Skeletal muscle satellite cell (primary cell): ENCODE data around the gene SIAH3.

Experiments used
- H3K27me3 ChIP-seq: 2 replicates; pipeline ENCODE4 v1.7.0; 2013; ENCODE audit warnings: low read length; ENCODE audit not compliant: control insufficient read depth, insufficient read depth
- H3K36me3 ChIP-seq: 2 replicates; pipeline ENCODE4 v1.7.0; 2013; ENCODE audit warnings: mild to moderate bottlenecking, control low read depth, low read length; ENCODE audit not compliant: insufficient read depth
- H3K4me1 ChIP-seq: 2 replicates; pipeline ENCODE4 v1.7.0; 2013; ENCODE audit warnings: low read length; ENCODE audit not compliant: control insufficient read depth, insufficient read depth
- H3K4me2 ChIP-seq: 2 replicates; pipeline ENCODE4 v1.7.0; 2013; ENCODE audit warnings: mild to moderate bottlenecking, low read length
- H3K4me3 ChIP-seq: 2 replicates; pipeline ENCODE4 v1.7.0; 2013; ENCODE audit warnings: low read length
- H3K9ac ChIP-seq: 2 replicates; pipeline ENCODE4 v1.7.0; 2013; ENCODE audit warnings: mild to moderate bottlenecking, low read depth, low read length, moderate library complexity
- H3K9me3 ChIP-seq: replicated peaks from 2 replicates; pipeline ENCODE4 v1.7.0; 2013; ENCODE audit warnings: mild to moderate bottlenecking, control low read depth, low read length

Gene SIAH3

GRCh38 chr13:45817833-45818232 lies 33.7 kb downstream of the SIAH3 start:
- H3K36me3 ChIP-seq, result no peaks in the 10 kb centered on the region
- H3K4me2 ChIP-seq, result no peak overlapping the region
- no peaks in the 10 kb centered on the region for H3K4me1 ChIP-seq
- H3K4me3 ChIP-seq, result no peak overlapping the region
- H3K27me3 ChIP-seq, result peaks cover 13% of the 10 kb centered on the region
- no peaks in the 10 kb centered on the region for H3K9me3 ChIP-seq
- no peak overlapping the region for H3K9ac ChIP-seq

DNA sequence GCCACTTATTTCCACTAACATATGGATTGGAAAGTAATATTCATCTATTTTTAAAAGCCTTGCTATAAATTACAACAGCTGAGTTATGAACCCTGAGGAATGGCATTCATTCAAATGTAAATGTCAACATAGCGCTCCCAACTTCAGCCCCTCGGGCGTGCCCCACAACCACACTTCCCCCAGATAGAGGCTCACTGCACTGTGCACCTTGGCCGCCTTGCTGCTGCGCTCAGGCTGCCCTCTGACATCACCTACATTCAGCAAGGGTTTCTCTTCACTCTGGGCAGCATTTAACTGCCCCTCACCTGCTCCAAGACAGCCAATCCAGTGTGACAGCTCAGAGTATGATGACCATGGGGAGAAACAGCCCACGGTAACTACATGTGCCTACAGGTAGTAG lies 35.1 kb downstream of the SIAH3 start:
- no peak overlapping the region for H3K9ac ChIP-seq
- peaks cover 18% of the 10 kb centered on the region for H3K27me3 ChIP-seq
- H3K4me2 ChIP-seq, result no peak overlapping the region
- no peaks in the 10 kb centered on the region for H3K9me3 ChIP-seq
- H3K4me3 ChIP-seq, result no peak overlapping the region
- no peaks in the 10 kb centered on the region for H3K4me1 ChIP-seq
- no peaks in the 10 kb centered on the region for H3K36me3 ChIP-seq

- Histone ChIP-seq H3K4me2 (no peak overlapping the region), H3K4me3 (no peak overlapping the region), H3K36me3 (no peaks in the 10 kb centered on the region), H3K27me3 (peaks cover 31% of the 10 kb centered on the region), H3K9ac (no peak overlapping the region), H3K4me1 (no peaks in the 10 kb centered on the region), H3K9me3 (no peaks in the 10 kb centered on the region)
Observed at GRCh38 chr13:45812695-45813372, 38.7 kb downstream of the SIAH3 start.

DNA sequence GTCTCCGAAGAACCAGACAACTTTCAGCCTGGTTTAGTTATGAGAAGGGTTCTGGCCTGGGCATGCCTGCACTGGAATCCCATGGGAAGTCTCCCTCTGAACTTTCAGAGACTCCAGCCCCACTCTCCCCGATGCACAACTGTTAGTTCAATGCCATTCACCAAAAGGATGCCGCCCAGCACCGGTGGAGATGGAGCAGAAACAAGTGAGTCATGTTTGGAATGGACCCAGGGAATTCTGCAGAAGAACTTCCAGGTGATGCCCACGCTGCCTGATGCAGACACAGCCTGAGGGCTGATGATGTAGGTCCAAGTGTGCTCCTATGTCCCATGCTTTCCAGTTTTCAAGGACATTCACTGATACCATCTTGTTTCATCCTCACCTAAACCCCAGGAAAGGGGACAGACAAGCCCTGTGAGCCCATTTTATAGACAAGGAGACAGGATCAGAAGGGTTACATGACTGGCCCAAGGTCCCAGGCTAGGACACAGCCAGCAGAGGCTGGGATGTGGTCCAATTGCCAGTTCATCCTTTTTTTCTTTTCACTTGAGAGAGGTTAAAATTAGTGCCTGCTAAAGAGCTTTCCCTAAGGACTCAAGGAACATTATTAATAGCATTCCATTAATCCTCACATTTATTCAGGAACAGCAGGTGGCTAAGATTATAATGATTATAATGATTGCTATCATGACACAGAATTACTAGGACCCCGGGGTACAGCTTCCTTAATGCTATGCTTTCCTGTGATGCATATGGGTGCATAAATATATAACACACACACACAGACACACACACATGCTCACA lies 39.5 kb downstream of the SIAH3 start:
- H3K27me3 ChIP-seq, result peaks cover 31% of the 10 kb centered on the region
- H3K4me1 ChIP-seq, result no peaks in the 10 kb centered on the region
- H3K4me3 ChIP-seq, result no peak overlapping the region
- H3K36me3 ChIP-seq, result no peaks in the 10 kb centered on the region
- no peaks in the 10 kb centered on the region for H3K9me3 ChIP-seq
- no peak overlapping the region for H3K9ac ChIP-seq
- H3K4me2 ChIP-seq, result no peak overlapping the region

DNA sequence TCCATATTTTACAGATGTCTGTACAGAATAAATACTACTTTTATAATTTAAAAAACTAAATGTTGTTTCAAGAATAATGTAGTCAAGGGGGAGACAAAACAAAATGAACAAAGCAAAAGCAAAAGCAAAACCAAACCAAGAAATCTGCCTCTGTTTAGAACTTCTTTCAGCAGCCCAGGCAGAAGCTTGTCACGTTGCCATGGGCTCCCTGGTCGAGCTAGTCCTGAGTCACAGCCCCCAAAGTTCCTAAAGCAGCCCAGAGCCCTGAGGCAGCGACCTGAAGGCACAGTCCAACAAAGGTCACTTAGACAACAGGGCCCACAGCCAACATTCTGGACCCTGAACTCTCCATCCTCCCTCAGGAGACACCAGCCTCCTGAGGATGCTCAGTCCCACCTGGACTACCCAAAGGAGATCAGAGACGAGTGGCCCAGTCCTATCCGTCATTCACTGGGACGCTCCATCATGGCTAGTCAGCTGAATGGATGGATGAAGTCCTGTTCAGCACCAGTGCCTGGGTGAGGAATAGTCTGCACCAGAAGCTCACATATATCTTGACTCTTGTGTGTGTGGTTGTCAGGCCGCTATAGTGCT lies 41.7 kb downstream of the SIAH3 start:
- no peaks in the 10 kb centered on the region for H3K36me3 ChIP-seq
- H3K9ac ChIP-seq, result no peak overlapping the region
- no peaks in the 10 kb centered on the region for H3K9me3 ChIP-seq
- no peaks in the 10 kb centered on the region for H3K4me1 ChIP-seq
- H3K4me3 ChIP-seq, result no peak overlapping the region
- peaks cover 31% of the 10 kb centered on the region for H3K27me3 ChIP-seq
- no peak overlapping the region for H3K4me2 ChIP-seq

GRCh38 chr13:45808925-45809324 lies 42.6 kb downstream of the SIAH3 start:
- H3K4me1 ChIP-seq, result no peaks in the 10 kb centered on the region
- no peaks in the 10 kb centered on the region for H3K9me3 ChIP-seq
- no peak overlapping the region for H3K4me2 ChIP-seq
- peaks cover 26% of the 10 kb centered on the region for H3K27me3 ChIP-seq
- H3K4me3 ChIP-seq, result no peak overlapping the region
- no peaks in the 10 kb centered on the region for H3K36me3 ChIP-seq
- H3K9ac ChIP-seq, result no peak overlapping the region

DNA sequence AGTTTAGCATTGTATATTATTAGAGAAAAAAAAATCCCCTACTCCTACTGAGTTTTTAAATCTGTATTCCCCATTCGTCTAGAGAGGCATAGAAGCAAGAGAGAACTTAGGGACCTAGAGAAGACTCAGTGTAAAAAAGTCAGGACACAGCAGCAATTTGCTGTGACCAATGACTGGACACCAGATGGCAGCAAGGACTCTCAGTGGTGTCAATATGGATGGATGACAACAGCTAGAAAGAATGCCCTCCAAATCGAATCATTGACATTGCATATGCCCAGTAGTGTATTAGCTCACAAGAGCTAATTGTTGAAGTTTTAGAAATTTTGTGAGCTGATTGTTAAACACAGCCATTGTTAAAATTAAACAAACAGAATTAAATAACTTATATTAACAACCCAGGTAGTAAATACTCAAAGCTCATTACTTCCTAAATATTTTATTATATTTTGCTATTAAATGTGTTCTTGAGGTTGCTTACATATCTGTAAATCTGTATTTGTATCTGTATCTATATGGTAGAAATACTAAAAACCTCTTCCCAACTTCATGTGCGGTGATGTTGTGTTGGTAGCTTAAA lies 43.9 kb downstream of the SIAH3 start:
- H3K36me3 ChIP-seq, result no peaks in the 10 kb centered on the region
- H3K4me1 ChIP-seq, result no peaks in the 10 kb centered on the region
- H3K4me2 ChIP-seq, result no peak overlapping the region
- peaks cover 25% of the 10 kb centered on the region for H3K27me3 ChIP-seq
- H3K9ac ChIP-seq, result no peak overlapping the region
- no peak overlapping the region for H3K4me3 ChIP-seq
- H3K9me3 ChIP-seq, result no peaks in the 10 kb centered on the region

GRCh38 chr13:45800485-45800884 lies 51.1 kb downstream of the SIAH3 start:
- H3K9ac ChIP-seq, result no peak overlapping the region
- H3K27me3 ChIP-seq, result peaks cover 18% of the 10 kb centered on the region

GRCh38 chr13:45799451-45799850 lies 52.1 kb downstream of the SIAH3 start:
- Histone ChIP-seq H3K36me3 (no peaks in the 10 kb centered on the region), H3K9me3 (no peaks in the 10 kb centered on the region), H3K4me2 (no peak overlapping the region), H3K4me3 (no peak overlapping the region), H3K27me3 (peaks cover 21% of the 10 kb centered on the region), H3K4me1 (no peaks in the 10 kb centered on the region), H3K9ac (no peak overlapping the region)

More at GRCh38 chr13:45800485-45800884, 51.1 kb downstream of the SIAH3 start:
- H3K36me3 ChIP-seq, result no peaks in the 10 kb centered on the region
- no peak overlapping the region for H3K4me3 ChIP-seq
- H3K4me1 ChIP-seq, result no peaks in the 10 kb centered on the region
- no peaks in the 10 kb centered on the region for H3K9me3 ChIP-seq
- H3K4me2 ChIP-seq, result no peak overlapping the region

DNA sequence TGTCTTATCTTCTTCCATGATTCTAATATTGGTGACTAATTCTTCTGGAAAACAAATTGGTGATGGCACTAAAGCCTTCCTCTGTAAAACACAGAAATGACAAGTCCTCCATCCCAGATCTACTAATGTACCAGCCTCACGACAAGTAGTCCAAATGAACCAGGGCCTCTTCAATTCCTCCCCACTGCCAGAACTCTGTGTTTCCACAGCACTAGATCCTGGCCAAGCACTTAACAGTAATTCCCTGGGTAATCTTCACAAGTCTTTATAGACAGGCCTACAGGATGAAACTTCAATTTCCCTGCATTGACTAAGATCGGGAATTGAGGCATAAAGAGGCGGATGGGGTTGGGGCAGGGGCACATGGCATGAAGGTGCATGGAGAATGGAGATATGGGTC lies 52.7 kb downstream of the SIAH3 start:
- peaks cover 25% of the 10 kb centered on the region for H3K27me3 ChIP-seq

DNA sequence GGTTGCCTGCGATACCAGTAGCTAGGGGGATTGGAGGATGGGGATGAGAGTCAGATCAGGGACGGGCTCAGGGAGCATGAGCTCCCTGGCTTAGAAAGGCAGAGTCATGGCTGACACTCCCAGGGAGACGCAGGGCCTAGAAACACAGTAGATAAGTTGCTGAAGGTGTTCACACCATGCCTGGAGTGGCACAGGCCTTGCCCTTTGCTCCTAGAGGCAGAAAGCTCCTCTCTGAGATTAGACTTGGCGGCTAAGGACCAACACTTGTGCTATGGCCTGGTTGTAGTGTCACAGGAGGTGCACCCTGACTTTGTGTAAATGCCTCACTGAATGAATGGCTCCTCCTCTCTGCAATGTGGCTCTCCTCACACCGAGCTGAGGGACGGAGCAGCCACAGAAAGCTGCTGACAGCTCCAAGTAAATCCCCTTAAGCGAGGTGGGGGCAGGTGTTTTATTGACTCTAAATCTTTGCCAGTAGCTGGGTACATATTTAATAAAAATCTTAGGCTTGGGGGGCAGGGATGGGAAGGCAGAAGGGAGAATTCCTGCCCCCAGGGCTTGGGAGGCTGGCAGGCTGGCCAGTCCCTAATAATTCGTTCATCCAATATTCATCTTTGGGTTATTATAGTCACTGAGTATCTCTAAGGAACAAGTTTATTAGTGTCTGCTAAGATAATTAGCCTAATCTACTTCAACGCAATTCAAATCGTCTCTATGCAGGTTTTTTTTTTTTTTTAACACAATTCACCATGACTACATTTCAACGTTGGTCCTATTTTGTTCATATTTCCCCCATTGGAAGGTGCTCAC lies 54.9 kb downstream of the SIAH3 start:
- H3K27me3 ChIP-seq, result peaks cover 22% of the 10 kb centered on the region
- no peaks in the 10 kb centered on the region for H3K4me1 ChIP-seq
- H3K4me2 ChIP-seq, result no peak overlapping the region
- H3K9ac ChIP-seq, result no peak overlapping the region
- no peaks in the 10 kb centered on the region for H3K36me3 ChIP-seq
- H3K4me3 ChIP-seq, result no peak overlapping the region
- H3K9me3 ChIP-seq, result no peaks in the 10 kb centered on the region

More for the DNA sequence above, 52.7 kb downstream of the SIAH3 start:
- H3K36me3 ChIP-seq, result no peaks in the 10 kb centered on the region
- H3K4me1 ChIP-seq, result no peaks in the 10 kb centered on the region
- H3K9ac ChIP-seq, result no peak overlapping the region
- no peak overlapping the region for H3K4me3 ChIP-seq
- no peaks in the 10 kb centered on the region for H3K9me3 ChIP-seq
- no peak overlapping the region for H3K4me2 ChIP-seq
